ENCODE results near the gene SEMA4D. TPM values are rescaled to one million over a fixed set of nuclear protein-coding genes. Genes with fewer than 3 reads are reported as not detected.

SEMA4D gene
- total RNA-seq, 1 experiment from 2014 or later, result 23.3 TPM

DNA sequence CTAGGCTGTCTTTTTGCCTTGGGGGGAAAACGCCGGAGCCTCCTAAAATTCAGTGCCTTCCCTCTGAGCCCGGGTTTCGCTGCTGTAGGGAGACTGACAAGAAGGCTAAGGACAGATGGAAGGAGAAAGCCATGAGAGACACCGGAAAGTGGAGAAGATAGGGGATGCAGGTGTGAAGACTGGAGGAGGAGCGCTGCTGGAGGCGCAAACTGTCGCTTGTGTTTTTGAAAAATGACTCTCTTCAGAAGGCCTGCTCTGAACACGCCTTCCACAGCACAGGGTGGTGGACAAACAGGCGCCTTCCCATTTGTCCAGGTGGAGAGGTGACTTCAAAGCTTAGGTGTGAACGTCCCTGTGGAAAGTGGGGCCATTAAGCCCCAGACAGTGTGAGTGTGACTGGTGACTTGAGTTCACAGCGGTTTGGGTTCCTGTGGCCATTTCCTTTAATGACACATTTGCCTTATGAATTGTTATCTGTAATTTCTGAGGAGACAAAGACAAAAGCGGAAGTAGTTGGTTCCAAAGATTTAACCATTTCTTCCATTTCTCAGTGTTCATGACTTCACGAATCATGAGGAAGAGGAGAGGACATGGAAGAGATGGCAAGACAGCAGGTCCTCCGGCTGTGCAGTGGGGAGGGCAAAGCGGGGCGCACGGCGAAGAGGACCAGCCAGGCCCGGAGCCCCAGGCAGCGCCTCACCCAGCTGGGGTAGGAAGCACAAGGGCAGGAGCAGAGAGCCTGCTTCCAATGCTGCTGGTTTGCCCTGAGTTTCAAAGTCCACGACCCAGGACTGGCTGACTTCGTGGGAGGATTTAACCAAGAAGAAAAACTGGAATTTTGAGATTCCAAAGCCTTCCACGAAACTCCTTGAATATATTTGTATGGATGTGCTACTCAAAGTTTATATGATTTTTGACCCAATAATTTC, 27.8 kb upstream of the SEMA4D start:
- intact Hi-C loops (cut with micrococcal nuclease; ENCODE audit: unreplicated experiment), result no loop called here
- no peaks in the 10 kb centered on the region for H3K27me3 Mint-ChIP-seq (ENCODE audit: unreplicated experiment)
- H3K9me3 Mint-ChIP-seq (ENCODE audit: low read depth, unreplicated experiment), result no peaks in the 10 kb centered on the region
- H3K4me1 Mint-ChIP-seq (ENCODE audit: low read depth, unreplicated experiment), result peaks cover 39% of the 10 kb centered on the region
- DNase-seq, result no peak
- H3K4me3 Mint-ChIP-seq (ENCODE audit: low read depth, unreplicated experiment), result peak overlapping the region; percentile 20
- H3K36me3 Mint-ChIP-seq (ENCODE audit: insufficient read depth, unreplicated experiment), result peaks cover 5% of the 10 kb centered on the region
- BruUV-seq (replicated peaks), result no TSS peak
- CTCF ChIA-PET, result no interaction called here
- peak overlapping the region; percentile 33 for H3K27ac Mint-ChIP-seq (ENCODE audit: unreplicated experiment)
- TF ChIP-seq, protein P1, sequence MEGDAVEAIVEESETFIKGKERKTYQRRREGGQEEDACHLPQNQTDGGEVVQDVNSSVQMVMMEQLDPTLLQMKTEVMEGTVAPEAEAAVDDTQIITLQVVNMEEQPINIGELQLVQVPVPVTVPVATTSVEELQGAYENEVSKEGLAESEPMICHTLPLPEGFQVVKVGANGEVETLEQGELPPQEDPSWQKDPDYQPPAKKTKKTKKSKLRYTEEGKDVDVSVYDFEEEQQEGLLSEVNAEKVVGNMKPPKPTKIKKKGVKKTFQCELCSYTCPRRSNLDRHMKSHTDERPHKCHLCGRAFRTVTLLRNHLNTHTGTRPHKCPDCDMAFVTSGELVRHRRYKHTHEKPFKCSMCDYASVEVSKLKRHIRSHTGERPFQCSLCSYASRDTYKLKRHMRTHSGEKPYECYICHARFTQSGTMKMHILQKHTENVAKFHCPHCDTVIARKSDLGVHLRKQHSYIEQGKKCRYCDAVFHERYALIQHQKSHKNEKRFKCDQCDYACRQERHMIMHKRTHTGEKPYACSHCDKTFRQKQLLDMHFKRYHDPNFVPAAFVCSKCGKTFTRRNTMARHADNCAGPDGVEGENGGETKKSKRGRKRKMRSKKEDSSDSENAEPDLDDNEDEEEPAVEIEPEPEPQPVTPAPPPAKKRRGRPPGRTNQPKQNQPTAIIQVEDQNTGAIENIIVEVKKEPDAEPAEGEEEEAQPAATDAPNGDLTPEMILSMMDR (IDR thresholded peaks at IDR 0.05; ENCODE audit: unreplicated experiment), result no peak

DNA sequence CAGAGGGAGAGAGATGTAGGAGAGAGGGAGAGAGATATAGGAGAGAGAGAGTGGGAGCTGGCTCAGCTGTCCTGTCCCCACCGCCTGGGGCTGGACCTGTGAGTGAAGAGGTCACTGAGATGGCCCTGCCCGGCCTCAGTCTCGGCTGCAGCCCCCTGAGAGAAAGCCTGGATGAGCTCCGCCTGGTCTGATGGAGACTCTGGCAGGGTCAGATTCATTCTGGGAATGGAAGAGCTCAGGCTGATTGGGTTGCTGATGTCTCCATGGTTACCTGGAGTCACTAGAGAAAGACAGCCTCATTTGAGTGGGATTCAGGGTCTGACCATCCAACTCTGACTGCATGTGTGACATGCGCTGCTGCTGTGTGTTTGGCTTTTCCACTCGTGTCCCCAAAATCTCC, 27.1 kb upstream of the SEMA4D start:
- BruUV-seq (replicated peaks), result no TSS peak
- H3K4me1 Mint-ChIP-seq (ENCODE audit: low read depth, unreplicated experiment), result peaks cover 40% of the 10 kb centered on the region
- intact Hi-C loops (cut with micrococcal nuclease; ENCODE audit: unreplicated experiment), result no loop called here
- H3K27me3 Mint-ChIP-seq (ENCODE audit: unreplicated experiment), result no peaks in the 10 kb centered on the region
- no peak overlapping the region for H3K27ac Mint-ChIP-seq (ENCODE audit: unreplicated experiment)
- CTCF ChIA-PET, result no interaction called here
- H3K36me3 Mint-ChIP-seq (ENCODE audit: insufficient read depth, unreplicated experiment), result peaks cover 5% of the 10 kb centered on the region
- no peak for DNase-seq
- no peaks in the 10 kb centered on the region for H3K9me3 Mint-ChIP-seq (ENCODE audit: low read depth, unreplicated experiment)
- H3K4me3 Mint-ChIP-seq (ENCODE audit: low read depth, unreplicated experiment), result no peak overlapping the region
- TF ChIP-seq, protein P1 (IDR thresholded peaks at IDR 0.05; ENCODE audit: unreplicated experiment), result no peak

DNA sequence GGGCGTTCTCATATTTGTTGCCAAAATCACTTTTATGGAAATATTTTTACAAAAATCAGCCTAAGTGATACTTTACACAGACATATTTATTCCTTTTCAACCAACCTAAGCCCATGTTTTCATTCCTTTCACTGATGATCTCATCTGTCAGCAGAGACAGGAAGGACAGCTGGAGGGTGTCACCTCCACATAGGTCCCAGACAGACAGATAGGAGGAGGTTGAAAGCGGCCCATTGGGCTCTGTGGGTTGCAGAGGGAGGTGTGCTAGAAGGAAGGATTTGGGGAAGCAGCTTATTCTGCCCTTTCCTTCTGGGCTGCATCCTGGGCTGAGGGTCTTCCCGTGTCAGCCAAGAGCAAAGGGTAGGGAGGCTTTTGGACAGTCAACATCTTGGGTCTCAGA, 26.0 kb upstream of the SEMA4D start:
- TF ChIP-seq, protein P1 (IDR thresholded peaks at IDR 0.05; ENCODE audit: unreplicated experiment), result no peak

DNA sequence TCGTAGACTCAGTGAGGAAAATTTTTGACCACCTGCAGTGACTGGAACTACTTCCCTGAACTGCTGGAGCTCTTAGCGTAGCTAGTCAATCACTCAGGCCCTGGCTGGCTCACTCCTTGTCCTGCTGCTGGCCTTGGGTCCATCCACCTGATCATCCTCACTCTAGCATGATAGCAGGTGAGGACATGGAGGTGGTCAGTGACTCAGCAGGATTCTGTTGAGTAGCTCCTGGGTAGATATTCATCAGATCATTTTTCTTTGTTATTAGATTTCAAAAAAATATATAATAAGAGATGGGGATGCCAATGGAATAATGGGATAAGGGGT, 25.0 kb upstream of the SEMA4D start:
- H3K9me3 Mint-ChIP-seq (ENCODE audit: low read depth, unreplicated experiment), result no peaks in the 10 kb centered on the region
- H3K4me1 Mint-ChIP-seq (ENCODE audit: low read depth, unreplicated experiment), result peaks cover 39% of the 10 kb centered on the region
- no peak overlapping the region for H3K27ac Mint-ChIP-seq (ENCODE audit: unreplicated experiment)
- DNase-seq, result no peak
- TF ChIP-seq, protein P1 (IDR thresholded peaks at IDR 0.05; ENCODE audit: unreplicated experiment), result no peak
- CTCF ChIA-PET, result no interaction called here
- intact Hi-C loops (cut with micrococcal nuclease; ENCODE audit: unreplicated experiment), result no loop called here
- H3K4me3 Mint-ChIP-seq (ENCODE audit: low read depth, unreplicated experiment), result no peak overlapping the region
- no peaks in the 10 kb centered on the region for H3K27me3 Mint-ChIP-seq (ENCODE audit: unreplicated experiment)
- no TSS peak for BruUV-seq (replicated peaks)
- peaks cover 5% of the 10 kb centered on the region for H3K36me3 Mint-ChIP-seq (ENCODE audit: insufficient read depth, unreplicated experiment)

More for the DNA sequence above, 26.0 kb upstream of the SEMA4D start:
- CTCF ChIA-PET, result no interaction called here
- no TSS peak for BruUV-seq (replicated peaks)
- DNase-seq, result no peak
- no peak overlapping the region for H3K4me3 Mint-ChIP-seq (ENCODE audit: low read depth, unreplicated experiment)
- H3K9me3 Mint-ChIP-seq (ENCODE audit: low read depth, unreplicated experiment), result no peaks in the 10 kb centered on the region
- H3K27ac Mint-ChIP-seq (ENCODE audit: unreplicated experiment), result no peak overlapping the region
- intact Hi-C loops (cut with micrococcal nuclease; ENCODE audit: unreplicated experiment), result no loop called here
- peaks cover 5% of the 10 kb centered on the region for H3K36me3 Mint-ChIP-seq (ENCODE audit: insufficient read depth, unreplicated experiment)
- peaks cover 48% of the 10 kb centered on the region for H3K4me1 Mint-ChIP-seq (ENCODE audit: low read depth, unreplicated experiment)
- H3K27me3 Mint-ChIP-seq (ENCODE audit: unreplicated experiment), result no peaks in the 10 kb centered on the region

Data from Calu3 (cell line).